Hematopoietic multipotent progenitor cell treated with erythropoietin and hydrocortisone succinate and interleukin-3 and kit ligand, for 17 days (in vitro differentiated cells): ENCODE results near the gene TGFBR3L.

Experiments
- DNase-seq: peaks from one replicate; pipeline ENCODE4 v3.0.0-alpha.2; 2015; ENCODE audit warnings: low spot score

The TGFBR3L gene

DNA sequence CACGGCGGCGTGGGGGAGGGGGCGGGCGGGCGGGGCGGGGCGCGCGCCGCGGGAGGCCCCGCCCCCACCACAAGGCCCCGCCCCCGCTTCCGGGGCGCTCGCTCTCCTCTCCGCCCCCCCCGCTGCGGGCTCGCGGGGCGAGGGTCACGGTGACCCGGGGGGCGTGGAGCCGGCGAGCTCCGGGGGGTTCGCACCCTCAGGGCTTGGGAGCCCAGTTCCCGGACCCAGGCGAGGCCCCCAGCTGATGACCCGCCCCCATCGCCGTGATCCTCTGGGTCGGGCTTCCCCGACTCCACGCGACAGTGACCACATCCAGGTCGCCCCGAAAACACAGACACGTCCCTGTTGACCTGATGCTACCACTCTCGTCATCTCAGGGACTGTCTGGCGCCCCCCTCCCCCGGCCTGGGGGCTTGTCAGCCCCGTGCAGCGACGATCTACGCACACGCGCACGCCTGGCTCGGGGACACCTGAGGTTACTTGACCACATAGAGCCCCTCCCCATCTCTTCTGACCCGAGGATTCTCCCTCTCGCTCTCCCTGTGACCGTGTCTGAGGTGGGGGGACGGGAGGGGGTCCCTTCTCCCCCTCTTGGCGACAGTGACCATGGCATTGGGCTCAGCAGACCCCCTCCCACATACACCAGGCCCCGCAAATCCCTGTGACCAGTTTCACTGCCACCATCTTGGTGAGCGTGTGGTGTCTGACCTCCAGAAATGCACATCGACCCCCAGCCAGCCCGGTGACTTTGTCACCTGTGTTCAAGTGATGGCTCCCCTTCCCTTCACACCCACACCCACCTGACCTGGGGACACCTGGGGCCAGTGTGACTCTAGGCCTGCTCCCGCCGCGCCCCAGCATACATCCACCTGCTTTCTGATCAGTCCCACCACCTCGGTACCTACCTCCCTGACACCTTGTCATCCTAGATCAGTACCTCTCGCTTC is 10.3 kb upstream of the TGFBR3L start:
- DNase-seq, result no peak

DNA sequence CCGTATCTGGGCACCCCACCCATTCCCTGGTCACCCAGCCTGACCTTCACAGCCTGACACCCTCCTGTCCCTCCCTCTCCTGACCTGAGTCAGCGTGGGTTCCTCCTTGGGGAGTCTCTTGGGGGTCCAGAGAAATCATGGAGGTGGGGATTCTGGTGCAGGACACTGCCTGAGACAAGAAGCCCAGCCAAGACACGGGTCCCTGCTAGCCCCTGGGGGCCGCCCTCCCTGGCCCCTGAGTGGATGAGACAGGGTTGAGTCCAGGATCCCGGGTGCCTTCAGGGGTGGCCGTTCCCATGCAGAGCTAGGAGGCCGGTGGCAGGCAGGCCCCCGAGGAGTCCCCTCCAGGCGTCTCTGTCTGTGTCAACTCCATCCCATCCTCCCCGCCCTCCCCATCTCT is 9.4 kb upstream of the TGFBR3L start:
- no peak for DNase-seq

DNA sequence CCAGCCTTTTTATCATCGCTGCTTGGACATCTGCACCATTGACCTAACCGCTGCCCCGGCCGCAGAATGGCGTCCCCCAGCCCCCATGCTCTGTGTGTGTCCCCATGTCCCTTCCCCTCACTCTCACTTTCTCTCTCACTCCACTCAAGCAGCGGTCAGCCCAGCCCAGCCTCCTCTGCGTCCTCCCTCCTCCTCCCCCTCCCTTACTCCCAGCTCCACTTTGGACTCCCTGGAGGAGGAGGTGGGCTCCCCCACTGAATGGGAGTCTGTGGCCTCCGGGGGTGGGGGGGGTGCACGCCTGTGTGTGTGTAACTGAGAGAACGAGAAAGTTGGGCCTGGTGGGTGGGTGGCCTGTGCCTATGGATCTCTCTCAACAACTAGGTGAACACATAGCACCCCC is 8.8 kb upstream of the TGFBR3L start:
- DNase-seq, result no peak

DNA sequence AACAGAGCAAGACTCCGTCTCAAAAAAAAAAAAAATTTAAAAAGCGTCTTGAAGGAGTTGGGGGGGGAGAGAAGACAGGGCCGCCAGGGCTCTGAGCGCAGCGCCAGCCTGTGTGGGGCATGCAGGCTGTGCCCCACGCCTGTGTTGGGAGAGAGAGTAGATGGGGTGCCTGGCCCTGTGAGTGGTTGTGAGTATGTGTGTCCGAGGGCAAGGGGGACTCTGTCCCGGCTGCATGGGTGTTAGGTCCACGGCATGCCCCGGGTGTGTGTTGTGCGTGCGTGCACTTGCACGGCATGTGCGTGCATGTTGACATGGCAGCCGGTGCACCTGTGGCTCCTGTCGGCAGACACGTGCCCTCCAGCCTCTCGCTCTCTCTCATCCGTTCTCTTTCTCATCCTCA is 7.5 kb upstream of the TGFBR3L start:
- DNase-seq, result no peak

DNA sequence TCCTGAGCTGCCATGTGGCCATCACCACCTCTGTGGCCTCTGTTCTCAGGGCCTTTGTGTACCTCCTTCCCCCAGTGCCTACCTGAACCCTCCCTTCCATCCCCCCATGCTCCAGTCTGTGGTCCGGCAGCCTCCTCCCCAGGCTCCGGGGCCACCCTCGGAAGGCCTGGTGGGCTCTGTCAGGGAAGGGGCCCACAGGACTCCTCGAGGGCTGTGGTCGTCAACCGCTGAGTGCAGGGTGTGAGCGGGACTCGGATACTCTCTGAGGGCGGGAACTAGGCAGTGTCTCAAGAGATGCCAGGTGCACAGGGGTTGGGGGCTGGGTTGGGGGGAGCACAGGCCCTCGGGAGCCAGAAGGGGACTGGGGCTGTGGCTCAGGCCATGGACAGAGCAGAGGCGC is 7.1 kb upstream of the TGFBR3L start:
- DNase-seq, result no peak

DNA sequence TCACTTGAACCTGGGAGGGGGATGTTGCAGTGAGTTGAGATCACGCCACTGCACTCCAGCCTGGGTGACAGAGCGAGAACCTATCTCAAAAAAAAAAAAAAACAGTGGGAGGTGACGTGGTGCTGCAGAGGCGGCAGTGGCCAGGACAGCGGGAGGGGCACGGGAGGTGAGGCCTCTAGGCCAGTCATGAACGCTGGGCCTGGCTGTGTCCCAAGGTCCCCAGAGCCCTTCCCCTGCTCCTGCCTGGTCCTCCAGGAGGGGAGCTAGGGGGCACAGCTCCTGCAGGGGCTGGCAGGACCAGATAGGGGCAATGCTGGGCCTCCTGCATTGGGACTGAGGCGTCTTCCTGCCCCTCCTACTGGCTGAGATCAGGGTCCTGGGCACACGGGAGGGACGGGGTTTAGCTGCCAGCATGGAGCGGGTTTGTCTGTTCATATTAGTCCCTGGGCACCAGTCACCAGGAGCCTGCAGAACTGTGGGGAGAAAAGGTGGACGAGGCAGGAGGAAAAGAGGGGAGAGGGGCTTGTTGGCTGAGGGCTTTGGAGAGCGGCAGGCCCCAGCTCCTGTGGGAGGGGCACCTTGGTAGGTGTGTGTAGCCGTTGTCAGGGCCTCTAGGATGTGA is 6.4 kb upstream of the TGFBR3L start:
- DNase-seq, result peak; percentile 60

DNA sequence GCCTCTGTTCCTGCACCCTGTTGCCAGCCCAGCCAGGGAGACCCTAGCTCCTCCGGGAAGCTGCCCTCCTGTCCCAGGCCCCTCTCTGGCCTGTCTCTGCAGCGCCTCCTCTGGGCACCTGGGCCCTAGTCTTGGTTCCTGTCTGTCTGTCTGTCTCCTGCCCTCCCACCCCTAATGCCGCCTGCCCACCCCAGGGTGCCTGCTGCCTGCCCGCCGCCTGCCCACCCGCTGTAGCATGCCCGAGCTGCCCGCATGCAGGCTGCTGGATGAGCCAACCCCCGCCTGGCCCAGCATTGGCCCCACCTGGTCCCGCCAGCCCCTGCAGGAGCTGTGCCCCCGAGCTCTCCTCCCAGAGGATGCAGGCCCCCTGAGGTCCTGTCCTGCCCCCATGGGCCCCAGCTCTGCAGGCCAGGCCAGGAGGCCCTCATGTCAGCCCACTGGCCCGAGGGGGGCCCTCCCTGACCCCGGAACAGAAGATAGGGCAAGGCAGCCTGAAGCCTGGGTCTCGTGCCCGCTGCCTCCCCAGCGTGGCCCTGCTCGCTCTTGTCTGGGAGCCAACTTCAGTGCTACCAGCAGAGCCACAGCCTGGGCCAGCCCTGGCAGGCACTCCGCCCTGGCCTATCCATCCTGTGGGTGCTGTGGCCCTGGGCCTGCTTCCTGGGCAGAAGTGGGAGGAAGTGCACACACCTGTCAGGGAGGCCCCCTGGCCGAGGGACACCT is 5.7 kb upstream of the TGFBR3L start:
- no peak for DNase-seq

DNA sequence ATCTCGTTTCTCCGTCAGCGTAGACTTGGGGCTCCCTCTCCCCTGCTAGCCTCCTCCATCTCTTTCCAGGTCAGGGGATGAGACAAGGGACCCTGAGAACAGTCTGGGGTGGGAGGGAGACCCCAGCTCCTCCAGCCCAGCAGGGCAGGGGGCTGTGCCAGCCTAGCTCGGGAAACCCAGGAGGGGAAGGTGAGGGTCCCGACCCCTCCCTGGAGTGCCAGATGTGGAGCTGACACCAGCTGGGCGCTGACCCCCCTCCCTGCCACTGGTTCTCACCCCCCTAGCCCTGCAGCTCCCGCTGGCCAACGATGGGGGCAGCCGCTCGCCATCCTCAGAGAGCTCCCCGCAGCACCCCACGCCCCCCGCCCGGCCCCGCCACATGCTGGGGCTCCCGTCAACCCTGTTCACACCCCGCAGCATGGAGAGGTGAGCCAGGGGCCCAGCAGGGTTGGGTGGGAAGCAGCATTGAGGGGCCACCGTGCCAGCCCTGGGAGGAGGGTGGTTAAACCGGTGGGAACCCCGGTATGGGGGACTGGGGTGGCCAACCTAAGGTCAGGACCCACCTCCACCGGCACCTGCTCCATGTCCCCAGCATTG is 5.1 kb upstream of the TGFBR3L start:
- DNase-seq, result no peak

DNA sequence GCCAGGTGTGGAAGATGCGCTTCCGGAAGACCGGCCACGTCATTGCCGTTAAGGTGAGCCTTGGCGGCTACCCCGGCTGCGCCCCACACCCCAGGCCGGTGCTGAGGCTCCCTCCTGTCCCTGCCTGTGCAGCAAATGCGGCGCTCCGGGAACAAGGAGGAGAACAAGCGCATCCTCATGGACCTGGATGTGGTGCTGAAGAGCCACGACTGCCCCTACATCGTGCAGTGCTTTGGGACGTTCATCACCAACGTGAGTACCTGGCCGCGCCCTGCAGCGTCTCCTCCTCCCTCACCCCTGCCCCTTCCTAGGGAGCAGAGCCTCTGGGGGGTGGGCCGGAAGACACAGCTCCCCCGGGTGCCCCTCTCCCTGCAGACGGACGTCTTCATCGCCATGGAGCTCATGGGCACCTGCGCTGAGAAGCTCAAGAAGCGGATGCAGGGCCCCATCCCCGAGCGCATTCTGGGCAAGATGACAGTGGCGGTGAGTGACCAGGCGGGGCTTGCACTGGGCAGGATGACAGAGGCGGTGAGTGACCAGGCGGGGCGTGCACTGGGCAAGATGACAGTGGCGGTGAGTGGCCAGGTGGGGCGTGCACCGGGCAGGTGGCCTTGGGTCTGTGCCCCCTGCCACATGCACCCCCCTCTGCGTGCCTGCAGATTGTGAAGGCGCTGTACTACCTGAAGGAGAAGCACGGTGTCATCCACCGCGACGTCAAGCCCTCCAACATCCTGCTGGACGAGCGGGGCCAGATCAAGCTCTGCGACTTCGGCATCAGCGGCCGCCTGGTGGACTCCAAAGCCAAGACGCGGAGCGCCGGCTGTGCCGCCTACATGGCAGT is 4.1 kb upstream of the TGFBR3L start:
- no peak for DNase-seq

DNA sequence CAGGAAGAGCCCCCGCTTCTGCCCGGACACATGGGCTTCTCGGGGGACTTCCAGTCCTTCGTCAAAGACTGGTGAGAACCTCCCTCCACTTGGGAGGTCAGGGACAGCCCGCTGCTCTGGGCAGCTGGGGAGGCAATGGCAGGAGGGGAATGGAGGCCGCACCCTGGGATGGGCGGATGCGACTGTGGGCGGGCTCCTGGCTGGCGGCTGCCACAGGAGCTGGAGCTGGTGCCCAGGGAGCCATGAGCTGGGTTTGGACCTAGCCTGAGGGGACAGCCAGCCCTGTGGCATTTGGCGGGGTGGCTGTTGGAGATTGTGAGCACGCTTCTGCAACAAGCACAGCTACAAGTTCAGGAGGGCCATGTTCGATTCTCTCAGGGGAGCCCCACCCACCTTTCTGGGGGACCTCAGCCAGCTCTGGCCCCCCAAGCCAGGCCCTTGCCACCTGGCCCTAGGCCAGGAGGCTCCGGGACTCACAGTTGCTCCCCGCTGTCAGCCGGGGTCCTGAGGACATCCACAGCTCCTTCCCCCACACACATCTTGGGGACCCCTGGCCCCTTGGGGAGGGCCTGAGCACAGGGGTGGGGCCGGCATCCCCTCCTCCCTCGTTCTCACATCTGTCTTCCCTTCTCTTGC is 3.0 kb upstream of the TGFBR3L start:
- DNase-seq, result no peak

DNA sequence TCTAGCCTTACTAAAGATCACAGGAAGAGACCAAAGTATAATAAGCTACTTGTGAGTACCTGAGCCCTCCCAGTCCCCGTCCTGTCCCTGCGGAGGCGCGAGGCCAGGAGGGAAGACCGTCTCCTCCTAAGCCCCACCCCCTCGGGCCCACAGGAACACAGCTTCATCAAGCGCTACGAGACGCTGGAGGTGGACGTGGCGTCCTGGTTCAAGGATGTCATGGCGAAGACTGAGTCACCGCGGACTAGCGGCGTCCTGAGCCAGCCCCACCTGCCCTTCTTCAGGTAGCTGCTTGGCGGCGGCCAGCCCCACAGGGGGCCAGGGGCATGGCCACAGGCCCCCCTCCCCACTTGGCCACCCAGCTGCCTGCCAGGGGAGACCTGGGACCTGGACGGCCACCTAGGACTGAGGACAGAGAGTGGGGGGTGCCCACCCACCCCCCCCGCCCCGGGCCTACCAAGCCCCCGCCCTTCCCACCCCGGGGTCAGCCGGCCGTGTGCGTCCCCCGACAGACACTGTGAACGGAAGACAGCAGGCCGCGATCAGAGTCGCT is 2.4 kb upstream of the TGFBR3L start:
- DNase-seq, result no peak

DNA sequence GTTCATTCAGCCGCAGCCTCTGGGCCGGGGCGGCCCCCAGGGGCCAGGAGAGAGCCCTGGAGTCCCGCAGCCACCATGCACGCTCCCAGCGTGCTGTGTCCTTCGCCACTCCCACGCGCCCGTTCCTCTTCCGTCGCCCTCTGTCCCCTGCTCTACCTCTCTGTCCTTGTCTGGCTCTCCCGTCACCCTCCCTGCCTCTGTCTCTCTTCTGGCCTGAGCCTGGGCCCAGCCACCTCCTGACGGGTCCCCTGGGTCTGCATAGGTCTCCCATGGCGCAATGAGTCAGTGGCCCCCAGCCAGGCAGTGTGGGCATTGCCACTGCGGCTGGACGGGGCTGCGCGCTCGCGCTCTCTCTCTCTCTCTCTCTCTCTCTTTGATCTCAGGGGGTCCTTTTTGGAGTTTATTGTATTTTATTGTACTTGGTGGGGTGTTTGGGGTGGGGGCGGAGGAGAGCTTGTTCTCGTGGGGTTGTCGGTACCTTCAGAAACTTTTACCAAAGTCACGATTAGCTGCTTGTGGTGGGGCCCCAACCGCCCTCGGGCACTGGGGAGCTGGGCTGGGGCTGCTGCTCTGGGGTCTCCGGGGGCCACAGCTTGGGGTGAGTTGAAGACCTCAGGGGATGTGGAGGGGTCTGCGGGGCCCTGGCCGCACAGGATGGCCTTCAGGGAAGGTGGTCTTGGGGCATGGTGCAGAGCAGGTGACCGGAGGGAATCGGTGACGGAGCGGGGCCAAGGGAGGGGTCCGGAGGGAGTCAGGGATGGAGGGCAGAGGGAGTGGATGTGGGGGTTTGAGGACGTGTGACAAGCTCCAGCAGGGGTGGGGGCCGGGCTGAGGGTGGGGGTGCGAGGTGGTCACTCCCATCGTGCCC is 1.7 kb upstream of the TGFBR3L start:
- no peak for DNase-seq

DNA sequence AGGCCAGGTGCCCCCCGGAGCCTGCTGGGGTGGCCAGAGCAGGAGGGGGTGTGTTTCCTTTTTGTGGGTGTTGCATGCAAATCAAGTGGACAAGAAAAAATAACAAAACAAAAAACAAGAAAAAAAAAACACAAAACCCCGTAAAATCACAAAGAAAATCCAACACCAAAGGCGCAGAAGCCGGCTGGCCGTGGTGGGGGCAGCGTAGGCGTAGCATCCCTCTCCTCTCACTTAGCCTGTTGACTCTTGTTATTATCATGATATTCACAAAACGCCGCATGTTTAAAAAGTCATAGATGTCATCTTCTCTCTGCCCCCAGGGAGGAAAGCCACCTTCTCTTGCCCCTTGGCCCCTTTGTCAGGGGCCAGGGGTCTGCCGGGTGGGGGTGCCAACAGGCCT is 978 bp upstream of the TGFBR3L start:
- DNase-seq, result no peak

DNA sequence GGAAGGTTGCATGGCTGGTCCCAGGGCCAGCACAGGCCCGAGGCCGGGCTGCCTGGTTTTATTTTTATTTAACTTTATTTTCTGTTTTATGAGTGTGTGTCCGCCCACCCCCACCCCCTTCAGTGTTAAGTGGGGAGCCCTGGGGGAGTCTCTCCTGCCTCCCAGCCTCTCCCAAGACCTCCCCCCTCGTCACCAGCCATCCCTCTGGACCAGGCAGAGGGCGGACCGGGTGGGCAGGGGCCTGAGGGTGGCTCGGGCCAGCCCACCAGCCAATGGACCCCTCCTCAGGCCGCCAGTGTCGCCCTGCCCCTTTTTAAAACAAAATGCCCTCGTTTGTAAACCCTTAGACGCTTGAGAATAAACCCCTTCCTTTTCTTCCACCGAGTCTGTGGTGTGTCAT is 531 bp upstream of the TGFBR3L start:
- no peak for DNase-seq

DNA sequence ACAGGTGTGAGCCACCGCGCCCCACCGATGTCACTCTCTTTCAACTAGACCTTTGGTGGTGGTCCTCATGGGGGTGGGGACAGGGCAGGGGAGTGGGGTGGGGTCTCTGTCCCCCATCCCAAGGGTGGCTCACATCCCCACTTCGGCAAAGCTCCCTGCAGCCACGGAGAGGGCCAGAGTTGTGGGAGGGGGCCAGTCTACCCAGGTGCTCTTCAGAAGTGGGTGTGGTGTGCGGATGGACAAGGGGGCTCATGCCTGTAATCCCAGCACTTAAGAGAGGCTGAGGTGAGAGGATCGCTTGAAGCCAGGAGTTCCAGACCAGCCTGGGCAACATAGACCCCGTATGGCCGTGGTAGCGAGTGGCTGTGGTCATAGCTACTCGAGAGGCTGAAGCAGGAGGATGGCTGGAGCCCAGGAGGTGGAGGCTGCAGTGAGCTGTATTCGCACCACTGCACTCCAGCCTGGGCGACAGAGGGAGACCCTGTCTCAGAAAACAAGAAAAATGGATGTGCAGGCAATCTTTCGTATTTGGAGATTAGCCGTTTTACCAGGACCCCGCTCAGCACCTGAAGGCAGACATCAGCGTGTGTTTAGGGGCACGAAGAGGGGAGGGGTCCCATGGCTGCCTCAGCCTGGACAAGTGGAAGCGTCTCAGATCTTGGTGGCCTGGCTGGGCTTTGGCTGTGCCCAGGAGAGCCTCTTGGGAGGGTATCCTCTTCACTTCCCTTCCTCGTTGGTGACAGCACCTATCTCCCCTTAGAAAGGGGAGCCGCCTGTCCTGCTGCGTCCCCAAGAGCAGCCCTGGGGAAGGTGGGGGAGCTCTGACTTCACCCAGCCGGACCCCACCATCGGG is 846 bp downstream of the TGFBR3L start:
- no peak for DNase-seq

DNA sequence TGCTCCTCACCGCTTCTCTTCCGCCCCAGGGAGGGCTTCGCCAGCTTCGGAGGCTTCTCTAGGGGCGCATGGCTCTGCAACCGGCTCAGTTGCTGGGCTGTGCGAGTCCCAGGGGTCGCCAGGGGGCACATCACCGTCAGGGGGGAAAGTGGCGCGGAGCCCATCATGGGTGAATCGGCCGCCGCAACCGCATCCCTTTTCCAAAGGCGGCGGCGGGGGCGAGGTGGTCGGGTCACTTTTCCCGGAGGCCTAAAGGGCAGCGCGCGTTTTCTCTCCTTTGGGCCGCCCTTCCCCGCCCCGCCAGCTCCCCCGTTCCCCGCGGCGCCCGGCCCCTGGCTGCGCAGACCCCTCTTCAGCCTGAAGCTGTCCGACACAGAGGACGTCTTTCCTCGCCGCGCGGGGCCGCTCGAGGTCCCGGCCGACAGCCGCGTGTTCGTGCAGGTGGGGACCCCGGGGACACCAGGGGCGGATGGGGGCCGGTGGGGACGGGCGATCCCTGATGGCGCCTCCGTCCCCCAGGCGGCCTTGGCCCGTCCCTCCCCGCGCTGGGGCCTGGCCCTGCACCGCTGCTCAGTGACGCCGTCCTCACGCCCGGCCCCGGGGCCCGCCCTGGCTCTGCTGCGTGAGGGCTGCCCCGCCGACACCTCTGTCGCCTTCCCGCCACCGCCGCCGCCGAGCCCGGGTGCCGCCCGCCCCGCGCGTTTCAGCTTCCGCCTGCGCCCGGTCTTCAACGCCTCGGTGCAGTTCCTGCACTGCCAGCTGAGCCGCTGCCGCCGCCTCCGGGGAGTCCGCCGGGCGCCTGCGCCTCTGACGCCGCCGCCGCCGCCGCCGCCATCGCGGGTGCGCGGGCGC is 1.7 kb downstream of the TGFBR3L start:
- peak; percentile 21 for DNase-seq

DNA sequence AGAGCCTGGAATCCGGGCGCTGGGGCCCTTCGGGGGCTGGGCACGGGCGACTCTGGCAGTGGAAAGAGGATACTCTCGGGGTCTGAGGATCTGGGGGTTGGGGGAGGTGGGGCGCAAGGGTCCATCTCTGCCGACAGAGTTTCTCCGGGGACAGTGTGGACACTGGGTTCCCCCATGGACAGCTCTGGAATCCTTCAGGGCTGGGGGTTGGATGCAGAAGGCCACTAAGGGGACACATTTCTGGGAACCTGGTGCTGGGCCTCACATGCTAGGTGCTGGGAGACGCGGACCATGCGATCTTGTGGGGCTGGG is 2.3 kb downstream of the TGFBR3L start:
- DNase-seq, result no peak
